Neural cell (in vitro differentiated cells): Measurements from ENCODE around the gene AKAP4. TPM values are rescaled to one million over a fixed set of nuclear protein-coding genes. Genes with fewer than 3 reads are reported as not detected.

Source experiments
- H2AFZ ChIP-seq: fragments of 200-600, 300-800 bp; sonication (generic), shearing (Covaris generic); 2 replicates; pipeline ENCODE4 v1.6.0; 2014; ENCODE audit warnings: low read depth, mild to moderate bottlenecking, antibody characterized with exemption, low read length, moderate library complexity
- H3F3A ChIP-seq: fragments of 200-600 bp; shearing (Covaris generic); 2 replicates; pipeline ENCODE4 v1.6.1; 2016; ENCODE audit warnings: mild to moderate bottlenecking, moderate library complexity, mixed read lengths, antibody characterized with exemption, low read length; ENCODE audit not compliant: insufficient read depth, poor library complexity, severe bottlenecking
- H3K27ac ChIP-seq: fragments of 200-600, 300-800 bp; sonication (generic), shearing (Covaris generic); 2 replicates; pipeline ENCODE4 v1.5.1; 2014; ENCODE audit warnings: mild to moderate bottlenecking, low read length, moderate library complexity
- H3K27me3 ChIP-seq: fragments of 300-800, 200-600 bp; sonication (generic), shearing (Covaris generic); 2 replicates; pipeline ENCODE4 v1.6.0; 2014; ENCODE audit warnings: mild to moderate bottlenecking, low read depth, low read length, moderate library complexity; ENCODE audit not compliant: insufficient read depth
- H3K36me3 ChIP-seq: fragments of 300-800, 200-600 bp; sonication (generic), shearing (Covaris generic); 2 replicates; pipeline ENCODE4 v1.5.1; 2014; ENCODE audit warnings: mild to moderate bottlenecking, antibody characterized with exemption, low read length, moderate library complexity; ENCODE audit not compliant: insufficient read depth
- H3K4me2 ChIP-seq: fragments of 300-800, 200-600 bp; sonication (generic), shearing (Covaris generic); 2 replicates; pipeline ENCODE4 v1.6.0; 2014; ENCODE audit warnings: mild to moderate bottlenecking, low read length
- H3K4me3 ChIP-seq: fragments of 300-800, 200-600 bp; sonication (generic), shearing (Covaris generic); 2 replicates; pipeline ENCODE4 v1.5.1; 2014; ENCODE audit warnings: mild to moderate bottlenecking, low read length, moderate library complexity
- H3K79me2 ChIP-seq: fragments of 200-600 bp; shearing (Covaris generic); replicated peaks from 2 replicates; pipeline ENCODE4 v1.6.0; 2014; ENCODE audit warnings: mild to moderate bottlenecking, low read length, moderate library complexity; ENCODE audit not compliant: insufficient read depth
- H3K9ac ChIP-seq: fragments of 300-800, 200-600 bp; sonication (generic), shearing (Covaris generic); 2 replicates; pipeline ENCODE4 v1.6.1; 2016; ENCODE audit warnings: mild to moderate bottlenecking, low read length, mixed read lengths
- H3K9me2 ChIP-seq: fragments of 200-600 bp; shearing (Covaris generic); 2 replicates; pipeline ENCODE4 v1.6.1; 2016; ENCODE audit warnings: mild to moderate bottlenecking, low read length, mixed read lengths; ENCODE audit not compliant: insufficient read depth
- H3K9me3 ChIP-seq: fragments of 200-600, 300-800 bp; sonication (generic), shearing (Covaris generic); 2 replicates; pipeline ENCODE4 v1.6.1; 2016; ENCODE audit warnings: mild to moderate bottlenecking, mixed run types, low read length, moderate library complexity, mixed read lengths
- H4K20me1 ChIP-seq: fragments of 200-600 bp; shearing (Covaris generic); 2 replicates; pipeline ENCODE4 v1.6.1; 2016; ENCODE audit warnings: mild to moderate bottlenecking, mixed run types; ENCODE audit not compliant: insufficient read depth
- EP300 ChIP-seq: fragments of 450-650 bp; conservative IDR thresholded peaks from 2 replicates; pipeline ENCODE4 v1.6.1; 2014; ENCODE audit warnings: antibody characterized with exemption, mild to moderate bottlenecking, moderate library complexity; ENCODE audit not compliant: poor library complexity, severe bottlenecking
- EZH2 ChIP-seq: fragments of 200-600, 300-800 bp; shearing (Covaris generic), sonication (generic); IDR thresholded peaks from 2 replicates; pipeline ENCODE4 v1.6.1; 2014; ENCODE audit warnings: antibody characterized with exemption, low read length, borderline replicate concordance, mild to moderate bottlenecking; ENCODE audit not compliant: insufficient read depth, poor library complexity, severe bottlenecking
- MXI1 ChIP-seq: fragments of 450-650 bp; conservative IDR thresholded peaks from 2 replicates; pipeline ENCODE4 v1.6.1; 2014; ENCODE audit warnings: antibody characterized with exemption, mild to moderate bottlenecking; ENCODE audit not compliant: poor library complexity, severe bottlenecking
- POLR2AphosphoS5 ChIP-seq: IDR thresholded peaks from 2 replicates; pipeline ENCODE4 v1.6.1; 2012
- RAD21 ChIP-seq: fragments of 450-650 bp; conservative IDR thresholded peaks from 2 replicates; pipeline ENCODE4 v1.6.1; 2014; ENCODE audit warnings: antibody characterized with exemption, mild to moderate bottlenecking, moderate library complexity
- SMC3 ChIP-seq: fragments of 450-650 bp; conservative IDR thresholded peaks from 2 replicates; pipeline ENCODE4 v1.6.1; 2014; ENCODE audit warnings: antibody characterized with exemption, mild to moderate bottlenecking, moderate library complexity; ENCODE audit not compliant: poor library complexity
- TAF1 ChIP-seq: IDR thresholded peaks from 2 replicates; pipeline ENCODE4 v1.6.1; 2012; ENCODE audit warnings: low read depth
- polyA plus RNA-seq: library from polyadenylated mRNA; depleted of rRNA; stranded (reverse); fragments of >200 nt; gene quantifications from 2 replicates; pipeline ENCODE4 v1.2.3, GENCODE V29; 2014
- TF ChIP-seq, protein P1 (sequence below): fragments of 450-650 bp; IDR thresholded peaks from 2 replicates; pipeline ENCODE4 v1.5.1; 2014; ENCODE audit warnings: antibody characterized with exemption, mild to moderate bottlenecking, moderate library complexity; ENCODE audit not compliant: poor library complexity, severe bottlenecking
- TF ChIP-seq, protein P2 (sequence below): IDR thresholded peaks from 2 replicates; pipeline ENCODE4 v1.6.1; 2012; ENCODE audit warnings: borderline replicate concordance

Gene AKAP4
- polyA plus RNA-seq, 1 donor from 2014 or later = not detected

DNA sequence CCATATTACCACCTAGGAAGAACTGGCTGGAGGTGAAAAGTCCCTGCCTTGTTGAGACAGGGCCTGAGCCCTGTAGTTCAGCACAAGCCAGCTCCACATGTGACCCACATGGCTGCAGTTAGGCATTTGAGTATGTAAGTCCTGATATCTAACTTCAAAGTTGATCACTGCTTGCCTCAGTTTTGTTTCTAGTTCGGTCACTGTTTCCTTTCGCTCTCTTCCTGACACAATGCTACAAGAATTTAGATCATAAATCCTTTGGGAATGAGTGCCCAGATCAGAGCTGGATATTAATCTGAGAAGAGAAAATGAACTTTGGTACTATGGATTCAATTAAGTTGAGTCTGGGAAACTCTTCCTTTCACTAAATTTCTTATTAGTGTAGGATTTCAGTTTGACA is 48.4 kb downstream of the AKAP4 start:
- H3K4me2 ChIP-seq = no peak overlapping the region
- no peaks in the 10 kb centered on the region for H3F3A ChIP-seq
- no peaks in the 10 kb centered on the region for H3K9me3 ChIP-seq
- H4K20me1 ChIP-seq = no peaks in the 10 kb centered on the region
- no peaks in the 10 kb centered on the region for H3K9me2 ChIP-seq
- H3K4me3 ChIP-seq = no peak overlapping the region
- no peaks in the 10 kb centered on the region for H3K36me3 ChIP-seq
- no peak overlapping the region for H2AFZ ChIP-seq
- no peaks in the 10 kb centered on the region for H3K79me2 ChIP-seq
- no peak for TF ChIP-seq RAD21
- TF ChIP-seq, protein P1, sequence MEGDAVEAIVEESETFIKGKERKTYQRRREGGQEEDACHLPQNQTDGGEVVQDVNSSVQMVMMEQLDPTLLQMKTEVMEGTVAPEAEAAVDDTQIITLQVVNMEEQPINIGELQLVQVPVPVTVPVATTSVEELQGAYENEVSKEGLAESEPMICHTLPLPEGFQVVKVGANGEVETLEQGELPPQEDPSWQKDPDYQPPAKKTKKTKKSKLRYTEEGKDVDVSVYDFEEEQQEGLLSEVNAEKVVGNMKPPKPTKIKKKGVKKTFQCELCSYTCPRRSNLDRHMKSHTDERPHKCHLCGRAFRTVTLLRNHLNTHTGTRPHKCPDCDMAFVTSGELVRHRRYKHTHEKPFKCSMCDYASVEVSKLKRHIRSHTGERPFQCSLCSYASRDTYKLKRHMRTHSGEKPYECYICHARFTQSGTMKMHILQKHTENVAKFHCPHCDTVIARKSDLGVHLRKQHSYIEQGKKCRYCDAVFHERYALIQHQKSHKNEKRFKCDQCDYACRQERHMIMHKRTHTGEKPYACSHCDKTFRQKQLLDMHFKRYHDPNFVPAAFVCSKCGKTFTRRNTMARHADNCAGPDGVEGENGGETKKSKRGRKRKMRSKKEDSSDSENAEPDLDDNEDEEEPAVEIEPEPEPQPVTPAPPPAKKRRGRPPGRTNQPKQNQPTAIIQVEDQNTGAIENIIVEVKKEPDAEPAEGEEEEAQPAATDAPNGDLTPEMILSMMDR = no peak
- no peak for TF ChIP-seq TAF1
- TF ChIP-seq MXI1 = no peak
- TF ChIP-seq POLR2AphosphoS5 = no peak
- no peak for TF ChIP-seq EP300
- no peak for TF ChIP-seq SMC3
- TF ChIP-seq, protein P2, sequence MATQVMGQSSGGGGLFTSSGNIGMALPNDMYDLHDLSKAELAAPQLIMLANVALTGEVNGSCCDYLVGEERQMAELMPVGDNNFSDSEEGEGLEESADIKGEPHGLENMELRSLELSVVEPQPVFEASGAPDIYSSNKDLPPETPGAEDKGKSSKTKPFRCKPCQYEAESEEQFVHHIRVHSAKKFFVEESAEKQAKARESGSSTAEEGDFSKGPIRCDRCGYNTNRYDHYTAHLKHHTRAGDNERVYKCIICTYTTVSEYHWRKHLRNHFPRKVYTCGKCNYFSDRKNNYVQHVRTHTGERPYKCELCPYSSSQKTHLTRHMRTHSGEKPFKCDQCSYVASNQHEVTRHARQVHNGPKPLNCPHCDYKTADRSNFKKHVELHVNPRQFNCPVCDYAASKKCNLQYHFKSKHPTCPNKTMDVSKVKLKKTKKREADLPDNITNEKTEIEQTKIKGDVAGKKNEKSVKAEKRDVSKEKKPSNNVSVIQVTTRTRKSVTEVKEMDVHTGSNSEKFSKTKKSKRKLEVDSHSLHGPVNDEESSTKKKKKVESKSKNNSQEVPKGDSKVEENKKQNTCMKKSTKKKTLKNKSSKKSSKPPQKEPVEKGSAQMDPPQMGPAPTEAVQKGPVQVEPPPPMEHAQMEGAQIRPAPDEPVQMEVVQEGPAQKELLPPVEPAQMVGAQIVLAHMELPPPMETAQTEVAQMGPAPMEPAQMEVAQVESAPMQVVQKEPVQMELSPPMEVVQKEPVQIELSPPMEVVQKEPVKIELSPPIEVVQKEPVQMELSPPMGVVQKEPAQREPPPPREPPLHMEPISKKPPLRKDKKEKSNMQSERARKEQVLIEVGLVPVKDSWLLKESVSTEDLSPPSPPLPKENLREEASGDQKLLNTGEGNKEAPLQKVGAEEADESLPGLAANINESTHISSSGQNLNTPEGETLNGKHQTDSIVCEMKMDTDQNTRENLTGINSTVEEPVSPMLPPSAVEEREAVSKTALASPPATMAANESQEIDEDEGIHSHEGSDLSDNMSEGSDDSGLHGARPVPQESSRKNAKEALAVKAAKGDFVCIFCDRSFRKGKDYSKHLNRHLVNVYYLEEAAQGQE = no peak
- TF ChIP-seq EZH2 = no peak
- H3K9ac ChIP-seq = no peak overlapping the region
- no peaks in the 10 kb centered on the region for H3K27me3 ChIP-seq
- H3K27ac ChIP-seq = no peak overlapping the region

DNA sequence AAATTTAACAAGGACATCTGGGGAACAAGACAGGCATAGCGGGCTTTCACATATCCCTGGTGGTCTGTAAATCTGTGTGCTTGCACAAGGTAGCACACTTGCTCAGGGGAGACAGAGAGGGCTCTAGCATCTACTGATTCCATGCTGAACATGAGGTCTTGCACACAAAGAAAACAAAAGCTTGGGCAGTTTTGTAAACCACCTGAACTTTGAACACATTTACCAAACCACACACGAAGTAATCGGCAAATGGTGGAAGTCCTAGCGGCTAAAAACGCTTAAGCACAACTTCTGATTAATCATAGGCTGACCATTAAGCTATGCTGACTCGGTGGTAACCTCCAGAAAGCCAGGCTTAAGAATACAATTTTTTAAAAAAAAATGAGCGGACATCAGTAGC is 52.8 kb downstream of the AKAP4 start:
- TF ChIP-seq TAF1 = no peak
- TF ChIP-seq, protein P2 = no peak
- no peak for TF ChIP-seq SMC3
- TF ChIP-seq RAD21 = no peak
- TF ChIP-seq, protein P1 = no peak
- TF ChIP-seq MXI1 = no peak
- no peak for TF ChIP-seq EZH2
- no peak for TF ChIP-seq EP300
- no peak for TF ChIP-seq POLR2AphosphoS5
- H3K27ac ChIP-seq = no peak overlapping the region
- H3K9me2 ChIP-seq = no peaks in the 10 kb centered on the region
- no peaks in the 10 kb centered on the region for H3K79me2 ChIP-seq
- no peak overlapping the region for H3K9ac ChIP-seq
- no peak overlapping the region for H3K4me3 ChIP-seq
- H3F3A ChIP-seq = no peaks in the 10 kb centered on the region
- H3K4me2 ChIP-seq = no peak overlapping the region
- no peaks in the 10 kb centered on the region for H3K27me3 ChIP-seq
- no peaks in the 10 kb centered on the region for H4K20me1 ChIP-seq
- no peaks in the 10 kb centered on the region for H3K9me3 ChIP-seq
- H3K36me3 ChIP-seq = no peaks in the 10 kb centered on the region
- no peak overlapping the region for H2AFZ ChIP-seq
